HCT116 (cell line): Measurements from ENCODE around the gene TRIM16. TPM values are rescaled to one million over a fixed set of nuclear protein-coding genes. Genes with fewer than 3 reads are reported as not detected.
"Not testable (repeated sequence)": the region's sequence is repeated elsewhere in the genome, so short reads cannot be mapped to it uniquely, and the experiment has no call there.

Experiments
- ATAC-seq: fragments of 200-7000 bp; cut with Tn5 transposase; 2 replicates; pipeline ENCODE4 v1.9.1; 2020; ENCODE audit warnings: mild to moderate bottlenecking, moderate library complexity
- BruUV-seq: library from RNA; stranded (reverse); fragments of 400-500 nt; replicated peaks from 2 replicates; lab custom pipeline; 2021; lab: Mats Ljungman, UMichigan
- CTCF ChIA-PET: fragments of 300-600 bp; sonication (Branson Sonifier 250); formaldehyde crosslinking; loops from one replicate; lab custom pipeline; 2021; ENCODE audit warnings: antibody characterized with exemption; lab: Charles Lee
- POLR2A ChIA-PET: fragments of 300-600, 350-600 bp; sonication (Branson Sonifier 250); formaldehyde crosslinking; loops from one replicate; lab custom pipeline; 2021; ENCODE audit warnings: antibody characterized with exemption; lab: Charles Lee
- RAD21 ChIA-PET, 2 experiments: fragments of 300-600 bp; sonication (Branson Sonifier 250); formaldehyde crosslinking; loops; one replicate each; lab custom pipeline; 2023; ENCODE audit warnings: low total read pairs in 2 of 2; ENCODE audit not compliant: uncharacterized antibody in 2 of 2, unreplicated experiment in 2 of 2, low non-redundant PET in 1 of 2; lab: Charles Lee
- DNase-seq: peaks from one replicate; pipeline ENCODE4 v3.0.0-alpha.2; 2010; ENCODE audit warnings: low read depth, low spot score
- H2AFZ ChIP-seq: fragments of 200-600 bp; shearing (Covaris generic), sonication (generic); 2 replicates; pipeline ENCODE4 v1.6.1; 2017; ENCODE audit warnings: low read depth, mixed run types, mixed read lengths, antibody characterized with exemption, low read length; ENCODE audit not compliant: poor library complexity, severe bottlenecking
- H3K27ac ChIP-seq: 2 replicates; pipeline ENCODE4 v1.5.1; 2012; ENCODE audit warnings: low read depth, low read length
- H3K27me3 ChIP-seq: fragments of 200-600 bp; sonication (generic); 2 replicates; pipeline ENCODE4 v1.6.1; 2016; ENCODE audit warnings: mixed run types, low read length, mixed read lengths; ENCODE audit not compliant: insufficient read depth
- H3K36me3 ChIP-seq, 2 experiments: fragments of 200-500 bp in 1 of 2; fragments of 200-600 bp in 1 of 2; sonication (Bioruptor generic) in 1 of 2; sonication (generic) in 1 of 2; 2 replicates each; pipeline versions ENCODE4 v1.5.1 to v1.6.1; 2014 to 2016; ENCODE audit warnings: low read length in 2 of 2, inconsistent platforms in 1 of 2, mixed read lengths in 1 of 2, mixed run types in 1 of 2; ENCODE audit not compliant: insufficient read depth in 2 of 2, control insufficient read depth in 1 of 2
- H3K4me1 ChIP-seq, 2 experiments: fragments of 200-600 bp in 1 of 2; sonication (generic) in 1 of 2; 2 replicates each; pipeline versions ENCODE4 v1.5.1 to v1.6.1; 2012 to 2017; ENCODE audit warnings: low read length in 2 of 2, inconsistent platforms in 1 of 2, mild to moderate bottlenecking in 1 of 2, mixed read lengths in 1 of 2, mixed run types in 1 of 2, moderate library complexity in 1 of 2; ENCODE audit not compliant: insufficient read depth in 2 of 2, control insufficient read depth in 1 of 2
- H3K4me2 ChIP-seq: fragments of 200-600 bp; sonication (generic); 2 replicates; pipeline ENCODE4 v1.6.1; 2017; ENCODE audit warnings: mixed run types, low read length, mixed read lengths
- H3K4me3 ChIP-seq, 2 experiments: fragments of 200-600 bp in 1 of 2; sonication (generic) in 1 of 2; replicated peaks in 1 of 2; 2 replicates each; pipeline ENCODE4 v1.5.1; 2011 to 2016; ENCODE audit warnings: low read length in 2 of 2, control low read depth in 1 of 2, low read depth in 1 of 2, mild to moderate bottlenecking in 1 of 2, mixed read lengths in 1 of 2, mixed run types in 1 of 2
- H3K79me2 ChIP-seq: fragments of 200-600 bp; sonication (generic); 2 replicates; pipeline ENCODE4 v1.6.1; 2017; ENCODE audit warnings: mild to moderate bottlenecking, mixed run types, low read length, moderate library complexity, mixed read lengths; ENCODE audit not compliant: insufficient read depth
- H3K9ac ChIP-seq: fragments of 200-600 bp; sonication (generic); 2 replicates; pipeline ENCODE4 v1.6.1; 2016; ENCODE audit warnings: low read length, mixed read lengths
- H3K9me2 ChIP-seq: fragments of 200-600 bp; sonication (generic), shearing (Covaris generic); 2 replicates; pipeline ENCODE4 v1.6.1; 2017; ENCODE audit warnings: mixed run types, mild to moderate bottlenecking, moderate library complexity; ENCODE audit not compliant: insufficient read depth
- H3K9me3 ChIP-seq, 2 experiments: fragments of 200-500 bp in 1 of 2; fragments of 200-600 bp in 1 of 2; sonication (Bioruptor generic) in 1 of 2; sonication (generic) in 1 of 2; 2 replicates each; pipeline ENCODE4 v1.6.1; 2014 to 2017; ENCODE audit warnings: low read length in 2 of 2, mixed read lengths in 2 of 2, inconsistent platforms in 1 of 2, low read depth in 1 of 2, mild to moderate bottlenecking in 1 of 2, mixed run types in 1 of 2, moderate library complexity in 1 of 2; ENCODE audit not compliant: control insufficient read depth in 1 of 2, insufficient read depth in 1 of 2
- H4K20me1 ChIP-seq: fragments of 200-600 bp; sonication (generic), shearing (Covaris generic); 2 replicates; pipeline ENCODE4 v1.6.1; 2017; ENCODE audit warnings: mixed run types, mild to moderate bottlenecking, moderate library complexity; ENCODE audit not compliant: insufficient read depth
- CBX3 ChIP-seq: IDR thresholded peaks from 2 replicates; pipeline ENCODE4 v1.6.1; 2012; ENCODE audit warnings: low read depth
- EZH2phosphoT487 ChIP-seq: fragments of 200-600 bp; IDR thresholded peaks from 2 replicates; pipeline ENCODE4 v1.6.1; 2018; ENCODE audit warnings: antibody characterized with exemption, borderline replicate concordance
- FOSL1 ChIP-seq: IDR thresholded peaks from 2 replicates; pipeline ENCODE4 v1.6.1; 2012; ENCODE audit warnings: low read depth
- JUND ChIP-seq: IDR thresholded peaks from 2 replicates; pipeline ENCODE4 v1.6.1; 2012
- POLR2A ChIP-seq: IDR thresholded peaks from 2 replicates; pipeline ENCODE4 v1.7.0; 2011; ENCODE audit warnings: borderline replicate concordance; ENCODE audit not compliant: insufficient read depth, insufficient read length; ENCODE audit errors: extremely low read depth
- POLR2AphosphoS5 ChIP-seq: IDR thresholded peaks from 2 replicates; pipeline ENCODE4 v1.6.1; 2011; ENCODE audit warnings: mild to moderate bottlenecking, low read depth, low read length, moderate library complexity
- SP1 ChIP-seq: IDR thresholded peaks from 2 replicates; pipeline ENCODE4 v1.6.1; 2012; ENCODE audit warnings: low read depth
- SRF ChIP-seq: IDR thresholded peaks from 2 replicates; pipeline ENCODE4 v1.6.1; 2012; ENCODE audit warnings: low read depth
- intact Hi-C: fragments of 100-400 bp; cut with micrococcal nuclease; formaldehyde crosslinking; loops from 2 replicates; pipeline ENCODE4 v1.10.0; 2022
- total RNA-seq: library from RNA; stranded (reverse); gene quantifications from one replicate; pipeline ENCODE4 v1.2.1, GENCODE V29; 2021; ENCODE audit not compliant: unreplicated experiment

The TRIM16 gene
- total RNA-seq, 1 experiment from 2014 or later, result 33.8 TPM

- Histone ChIP-seq H2AFZ (no peak overlapping the region), H3K79me2 (peaks cover 16% of the 10 kb centered on the region; the same call in 1 of the 2 replicates), H3K4me2 (peak overlapping the region; percentile 97), H3K4me1 (peaks cover 57 to 86% of the 10 kb centered on the region in 2 experiments), H3K36me3 (no peaks in the 10 kb centered on the region; a peak in 1 of 4 replicates), H3K27me3 (no peaks in the 10 kb centered on the region), H3K9me2 (no peaks in the 10 kb centered on the region), H4K20me1 (no peaks in the 10 kb centered on the region), H3K4me3 (no peak overlapping the region), H3K27ac (no peak overlapping the region), H3K9me3 (no peaks in the 10 kb centered on the region), H3K9ac (0 out of 2 replicates have a peak overlapping the region, but pooled peaks have one; percentile 21)
- POLR2A ChIA-PET, result no interaction called here
- RAD21 ChIA-PET, result no interaction called here
- TF ChIP-seq POLR2A, result no peak
- TF ChIP-seq EZH2phosphoT487, result no peak
- no peak for TF ChIP-seq SRF
- no peak for TF ChIP-seq CBX3
- TF ChIP-seq SP1, result no peak
- TF ChIP-seq POLR2AphosphoS5, result no peak
- intact Hi-C loops, result no loop called here
- DNase-seq, result no peak
- CTCF ChIA-PET, result no interaction called here
- no peak for ATAC-seq
- BruUV-seq, result no TSS peak
These were observed 35.7 kb downstream of the TRIM16 start for GRCh38 chr17:15648386-15648785.

GRCh38 chr17:15645942-15646312 lies 38.2 kb downstream of the TRIM16 start:
- intact Hi-C loops, H3K27me3 ChIP-seq, DNase-seq, H2AFZ ChIP-seq, CTCF ChIA-PET, H3K9me2 ChIP-seq, H4K20me1 ChIP-seq, POLR2A ChIA-PET, H3K9me3 ChIP-seq, BruUV-seq, H3K36me3 ChIP-seq, RAD21 ChIA-PET: not testable (repeated sequence)
- TF ChIP-seq JUND (0 out of 2 replicates have a peak, but pooled peaks have one; percentile 13), FOSL1 (peak; percentile 27; the same call in 1 of the 2 replicates), SRF (peak; percentile 26; the same call in 1 of the 2 replicates)
- Histone ChIP-seq H3K4me1 (peaks cover 48 to 68% of the 10 kb centered on the region in 2 experiments), H3K4me2 (peak overlapping the region; percentile 64), H3K9ac (peak overlapping the region; percentile 56), H3K79me2 (peaks cover 11% of the 10 kb centered on the region; the same call in 1 of the 2 replicates), H3K27ac (peak overlapping the region; percentile 71), H3K4me3 (peak overlapping the region in 1 of 2 experiments; percentile 20; a peak in 2 of 4 replicates)
- ATAC-seq, result peak; percentile 54

- H3K79me2 ChIP-seq, H3K27me3 ChIP-seq, H4K20me1 ChIP-seq, intact Hi-C loops, BruUV-seq, POLR2A ChIA-PET, H3K9me3 ChIP-seq, H2AFZ ChIP-seq, H3K9me2 ChIP-seq, H3K36me3 ChIP-seq, DNase-seq, RAD21 ChIA-PET, CTCF ChIA-PET: not testable (repeated sequence)
- Histone ChIP-seq H3K9ac (peak overlapping the region; percentile 56), H3K4me3 (peak overlapping the region in 1 of 2 experiments; percentile 20; a peak in 2 of 4 replicates), H3K4me2 (peak overlapping the region; percentile 64), H3K27ac (peak overlapping the region; percentile 71), H3K4me1 (peaks cover 42 to 62% of the 10 kb centered on the region in 2 experiments)
- ATAC-seq, result peak; percentile 50
These were observed 38.8 kb downstream of the TRIM16 start for GRCh38 chr17:15645099-15645941.
